Common myeloid progenitor, CD34-positive (primary cell): ENCODE measurements around the gene ZNF593.
A peak's percentile ranks its signal among the peaks of the same experiment; 100 is the strongest.

Source experiments
- CTCF ChIA-PET: fragments of 350-600 bp; sonication (Branson Sonifier 250); formaldehyde crosslinking; loops from one replicate; lab custom pipeline; 2021; ENCODE audit warnings: antibody characterized with exemption; lab: Charles Lee
- POLR2A ChIA-PET: fragments of 350-600 bp; sonication (Branson Sonifier 250); formaldehyde crosslinking; loops from one replicate; lab custom pipeline; 2021; ENCODE audit warnings: antibody characterized with exemption; lab: Charles Lee
- DNase-seq, 3 donors: peaks; one replicate each; pipeline versions ENCODE4 v3.0.0 to v3.0.0-alpha.2; 2013
- H3K27ac ChIP-seq, 2 experiments: 1 replicate in 1 of 2; 2 replicates in 1 of 2; pipeline ENCODE4 v1.7.0; 2013; ENCODE audit warnings: inconsistent platforms in 2 of 2, low read length in 2 of 2, mild to moderate bottlenecking in 2 of 2, low read depth in 1 of 2, moderate library complexity in 1 of 2; ENCODE audit not compliant: severe bottlenecking in 2 of 2, insufficient read depth in 1 of 2, poor library complexity in 1 of 2
- H3K27me3 ChIP-seq, 5 experiments: replicated peaks in 2 of 5; 1 replicate in 3 of 5; 2 replicates in 2 of 5; pipeline versions ENCODE4 v1.6.1 to v1.7.0; 2013; ENCODE audit warnings: low read length in 4 of 5, mild to moderate bottlenecking in 2 of 5, moderate library complexity in 2 of 5, inconsistent platforms in 1 of 5; ENCODE audit not compliant: insufficient read depth in 5 of 5, control insufficient read depth in 4 of 5
- H3K36me3 ChIP-seq, 4 experiments: 1 replicate in 2 of 4; 2 replicates in 2 of 4; pipeline versions ENCODE4 v1.6.1 to v1.7.0; 2013; ENCODE audit warnings: low read length in 3 of 4, control low read depth in 1 of 4, mild to moderate bottlenecking in 1 of 4; ENCODE audit not compliant: control insufficient read depth in 4 of 4, insufficient read depth in 4 of 4
- H3K4me1 ChIP-seq, 4 experiments: 1 replicate in 3 of 4; 2 replicates in 1 of 4; pipeline versions ENCODE4 v1.6.1 to v1.7.1; 2013; ENCODE audit warnings: low read length in 3 of 4, mild to moderate bottlenecking in 3 of 4, control low read depth in 1 of 4, inconsistent platforms in 1 of 4, moderate library complexity in 1 of 4; ENCODE audit not compliant: control insufficient read depth in 4 of 4, insufficient read depth in 4 of 4; ENCODE audit errors: control extremely low read depth in 1 of 4
- H3K4me3 ChIP-seq, 7 experiments: 1 replicate in 4 of 7; 2 replicates in 3 of 7; pipeline versions ENCODE4 v1.5.1 to v1.7.0; 2013; ENCODE audit warnings: mild to moderate bottlenecking in 7 of 7, low read length in 6 of 7, moderate library complexity in 6 of 7, inconsistent platforms in 2 of 7, low read depth in 2 of 7, control low read depth in 1 of 7; ENCODE audit not compliant: insufficient read depth in 4 of 7, control insufficient read depth in 1 of 7; ENCODE audit errors: extremely low read depth in 1 of 7
- H3K9me3 ChIP-seq, 5 experiments: 1 replicate in 4 of 5; 2 replicates in 1 of 5; pipeline versions ENCODE4 v1.6.1 to v1.7.1; 2013; ENCODE audit warnings: low read length in 4 of 5, mild to moderate bottlenecking in 2 of 5, inconsistent platforms in 1 of 5, low read depth in 1 of 5, moderate library complexity in 1 of 5; ENCODE audit not compliant: control insufficient read depth in 4 of 5, insufficient read depth in 2 of 5; ENCODE audit errors: control extremely low read depth in 1 of 5
- WGBS: methylation state at CpG from one replicate; pipeline ENCODE4 v1.1.5; 2013; ENCODE audit not compliant: insufficient coverage; 5-methylcytosine and 5-hydroxymethylcytosine counted together

The ZNF593 gene

GRCh38 chr1:26182383-26182696 is 12.6 kb downstream of the ZNF593 start:
- H3K27ac ChIP-seq = no peak overlapping the region
- no peak overlapping the region for H3K4me3 ChIP-seq
- H3K27me3 ChIP-seq = no peaks in the 10 kb centered on the region
- POLR2A ChIA-PET = interaction anchor here (0.5 kb wide), 1 partner anchor 339 kb away, joined by 4 read pairs; no protein-coding TSS in a partner anchor
- WGBS = 96% methylated on average over 7 of the region's 7 CpGs
- peaks cover 0 to 27% (median 2%) of the 10 kb centered on the region in 4 experiments for H3K36me3 ChIP-seq
- H3K9me3 ChIP-seq = no peaks in the 10 kb centered on the region
- CTCF ChIA-PET = interaction anchor here (0.6 to 1.0 kb wide), 2 partner anchors 9 to 14 kb away, joined by 3 read pairs; no protein-coding TSS in a partner anchor
- H3K4me1 ChIP-seq = peaks cover 0 to 10% (median 0%) of the 10 kb centered on the region in 4 experiments
- DNase-seq = no peak

GRCh38 chr1:26184086-26184485 is 14.4 kb downstream of the ZNF593 start:
- no peaks in the 10 kb centered on the region for H3K4me1 ChIP-seq
- no peak overlapping the region for H3K27ac ChIP-seq
- H3K36me3 ChIP-seq = peaks cover 0 to 29% (median 2%) of the 10 kb centered on the region in 4 experiments
- POLR2A ChIA-PET = no interaction called here
- CTCF ChIA-PET = interaction anchor here (0.7 to 1.5 kb wide), 2 partner anchors 10 to 22 kb away, joined by 3 read pairs; no protein-coding TSS in a partner anchor
- H3K4me3 ChIP-seq = no peak overlapping the region
- H3K9me3 ChIP-seq = no peaks in the 10 kb centered on the region
- H3K27me3 ChIP-seq = no peaks in the 10 kb centered on the region
- WGBS = 100% methylated on average over 6 of the region's 7 CpGs
- DNase-seq = no peak

- H3K27ac ChIP-seq = no peak overlapping the region
- 98% methylated on average over 16 of the region's 21 CpGs for WGBS
- no peaks in the 10 kb centered on the region for H3K4me1 ChIP-seq
- H3K9me3 ChIP-seq = no peaks in the 10 kb centered on the region
- no peak overlapping the region for H3K4me3 ChIP-seq
- no peaks in the 10 kb centered on the region for H3K27me3 ChIP-seq
- no peak for DNase-seq
- ChIA-PET CTCF (interaction anchor here (1.5 kb wide), 1 partner anchor 11 kb away, joined by 3 read pairs; no protein-coding TSS in a partner anchor), POLR2A (no interaction called here)
- H3K36me3 ChIP-seq = peaks cover 0 to 29% (median 2%) of the 10 kb centered on the region in 4 experiments
Measured at GRCh38 chr1:26184883-26185282, 15.2 kb downstream of the ZNF593 start.

- Histone ChIP-seq H3K27ac (no peak overlapping the region), H3K9me3 (no peaks in the 10 kb centered on the region), H3K36me3 (peaks cover 0 to 12% (median 2%) of the 10 kb centered on the region in 4 experiments), H3K27me3 (no peaks in the 10 kb centered on the region), H3K4me1 (no peaks in the 10 kb centered on the region), H3K4me3 (no peak overlapping the region)
- WGBS = 100% methylated on average over 3 of the region's 6 CpGs
- ChIA-PET CTCF (interaction anchor here (0.8 to 2.2 kb wide), 5 partner anchors 11 to 176 kb away, joined by 3 to 7 read pairs (median 3); partner anchors contain the start of genes CNKSR1 and SLC30A2), POLR2A (no interaction called here)
- no peak for DNase-seq
Measured at GRCh38 chr1:26187882-26188281, 18.2 kb downstream of the ZNF593 start.

- CTCF ChIA-PET = interaction anchor here (1.0 to 2.6 kb wide), 6 partner anchors 18 to 143 kb away, joined by 3 to 12 read pairs (median 4); partner anchors contain the start of genes CEP85, SLC30A2 and ZNF593
- Histone ChIP-seq H3K36me3 (peaks cover 0 to 7% (median 2%) of the 10 kb centered on the region in 4 experiments), H3K9me3 (no peaks in the 10 kb centered on the region), H3K4me3 (no peak overlapping the region), H3K27ac (no peak overlapping the region), H3K4me1 (no peaks in the 10 kb centered on the region), H3K27me3 (no peaks in the 10 kb centered on the region)
- 99% methylated on average over 6 of the region's 8 CpGs for WGBS
- no peak for DNase-seq
- POLR2A ChIA-PET = no interaction called here
Measured at GRCh38 chr1:26188477-26188876, 18.8 kb downstream of the ZNF593 start.

GRCh38 chr1:26189331-26189730 is 19.6 kb downstream of the ZNF593 start:
- 96% methylated on average over 6 of the region's 6 CpGs for WGBS
- peaks cover 0 to 5% (median 2%) of the 10 kb centered on the region in 4 experiments for H3K36me3 ChIP-seq
- no peak overlapping the region for H3K4me3 ChIP-seq
- CTCF ChIA-PET = interaction anchor here (0.9 to 2.6 kb wide), 12 partner anchors 8 to 133 kb away, joined by 3 to 12 read pairs (median 4); partner anchors contain the start of genes CEP85 and ZNF593
- POLR2A ChIA-PET = interaction anchor here (0.6 kb wide), 1 partner anchor 41 kb away, joined by 3 read pairs; no protein-coding TSS in a partner anchor
- no peaks in the 10 kb centered on the region for H3K9me3 ChIP-seq
- no peak overlapping the region for H3K27ac ChIP-seq
- H3K27me3 ChIP-seq = no peaks in the 10 kb centered on the region
- no peaks in the 10 kb centered on the region for H3K4me1 ChIP-seq
- DNase-seq = no peak

GRCh38 chr1:26189751-26190275 is 20.1 kb downstream of the ZNF593 start:
- Histone ChIP-seq H3K27ac (no peak overlapping the region), H3K4me1 (no peaks in the 10 kb centered on the region), H3K9me3 (no peaks in the 10 kb centered on the region), H3K4me3 (no peak overlapping the region), H3K36me3 (peaks cover 0 to 5% (median 0%) of the 10 kb centered on the region in 4 experiments), H3K27me3 (no peaks in the 10 kb centered on the region)
- CTCF ChIA-PET = interaction anchor here (0.6 to 2.6 kb wide), 16 partner anchors 9 to 1267 kb away, joined by 3 to 12 read pairs (median 4); partner anchors contain the start of genes CD52, CEP85, CNKSR1 and ZNF593
- POLR2A ChIA-PET = interaction anchor here (0.6 kb wide), 1 partner anchor 40 kb away, joined by 3 read pairs; no protein-coding TSS in a partner anchor
- WGBS = 100% methylated on average over 4 of the region's 7 CpGs
- peak in 2 of 3 donors; percentile 21 to 29 for DNase-seq
